Activated effector memory CD4-positive, alpha-beta T cell treated with anti-CD3 and anti-CD28 coated beads, Interleukin-2, amount 50 U/mL, for 16 hours (primary cell): ENCODE measurements around the gene TSHR.
A peak's percentile ranks its signal among the peaks of the same experiment; 100 is the strongest.
"Not testable (repeated sequence)": the region's sequence is repeated elsewhere in the genome, so short reads cannot be mapped to it uniquely, and the experiment has no call there.

Experiments used
- DNase-seq: peaks from one replicate; pipeline ENCODE4 v3.0.0-alpha.2; 2020

The TSHR gene

DNA sequence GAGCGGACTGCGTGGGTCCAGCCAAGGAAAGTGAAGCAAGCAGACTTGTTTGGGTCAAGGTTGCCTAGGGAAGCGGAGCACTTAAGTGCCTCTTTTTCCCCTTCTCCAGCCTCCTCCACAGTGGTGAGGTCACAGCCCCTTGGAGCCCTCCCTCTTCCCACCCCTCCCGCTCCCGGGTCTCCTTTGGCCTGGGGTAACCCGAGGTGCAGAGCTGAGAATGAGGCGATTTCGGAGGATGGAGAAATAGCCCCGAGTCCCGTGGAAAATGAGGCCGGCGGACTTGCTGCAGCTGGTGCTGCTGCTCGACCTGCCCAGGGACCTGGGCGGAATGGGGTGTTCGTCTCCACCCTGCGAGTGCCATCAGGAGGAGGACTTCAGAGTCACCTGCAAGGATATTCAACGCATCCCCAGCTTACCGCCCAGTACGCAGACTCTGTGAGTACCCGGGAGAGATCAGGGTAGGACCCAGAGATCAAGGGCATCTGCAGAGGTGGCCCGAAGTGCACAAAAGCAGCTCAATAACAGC is at the start of gene TSHR:
TSHR (plus strand) TSS at position 206 of the 526 bp plus-strand sequence; CDS start at position 266, 60 bp downstream.
- no peak for DNase-seq

DNA sequence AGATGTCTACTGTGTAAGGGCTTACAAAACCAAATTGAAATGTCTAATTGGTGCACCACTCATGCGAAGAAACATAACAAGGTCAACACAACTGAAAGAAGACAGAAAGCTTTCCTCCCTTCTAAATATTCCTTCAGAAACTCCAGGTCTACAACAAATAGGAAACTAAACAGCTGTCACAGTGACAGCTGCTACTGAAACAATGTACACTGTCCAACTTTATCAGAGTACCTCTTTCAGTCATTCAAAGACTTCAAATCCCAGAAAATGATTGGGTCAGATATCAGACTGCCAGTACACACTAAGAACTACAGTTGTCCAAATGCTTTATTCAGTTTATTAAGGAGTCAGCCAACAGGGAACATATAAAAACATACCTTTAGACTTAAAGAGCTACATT is 49.1 kb upstream of the TSHR start:
- no peak for DNase-seq

DNA sequence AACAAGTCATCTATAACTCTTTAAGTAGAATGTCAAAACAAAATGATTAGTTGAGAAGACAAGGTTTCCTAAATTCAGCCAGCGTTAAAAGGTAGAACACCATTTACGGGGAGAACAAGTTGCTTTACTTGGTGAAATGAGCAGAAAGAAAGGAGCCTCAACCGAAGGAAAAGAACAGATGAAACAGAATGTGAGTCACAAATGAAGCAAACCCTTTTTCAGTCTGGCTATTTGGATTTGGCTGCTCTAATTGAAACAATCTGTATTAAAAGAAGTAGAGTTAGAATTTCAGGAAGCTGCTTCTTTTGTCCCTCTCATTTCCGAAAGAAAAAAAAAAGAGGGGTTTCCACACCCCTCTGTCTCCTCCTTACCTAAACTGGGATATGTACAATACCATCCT is 48.5 kb upstream of the TSHR start:
- no peak for DNase-seq

DNA sequence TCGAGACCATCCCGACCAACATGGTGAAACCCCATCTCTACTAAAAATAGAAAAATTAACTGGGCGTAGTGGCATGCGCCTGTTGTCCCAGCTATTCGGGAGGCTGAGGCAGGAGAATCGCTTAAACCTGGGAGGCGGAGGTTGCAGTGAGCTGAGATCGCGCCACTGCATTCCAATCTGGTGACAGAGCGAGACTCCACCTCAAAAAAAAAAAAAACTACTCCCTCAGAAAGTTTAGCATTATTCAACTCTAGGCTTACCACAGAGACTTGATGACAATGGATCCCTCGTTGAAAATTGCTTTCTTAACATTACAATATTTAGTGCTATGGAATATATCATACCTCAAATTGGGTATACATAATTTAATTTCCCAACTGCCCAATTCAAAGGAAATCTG is 43.4 kb upstream of the TSHR start:
- DNase-seq: not testable (repeated sequence)

DNA sequence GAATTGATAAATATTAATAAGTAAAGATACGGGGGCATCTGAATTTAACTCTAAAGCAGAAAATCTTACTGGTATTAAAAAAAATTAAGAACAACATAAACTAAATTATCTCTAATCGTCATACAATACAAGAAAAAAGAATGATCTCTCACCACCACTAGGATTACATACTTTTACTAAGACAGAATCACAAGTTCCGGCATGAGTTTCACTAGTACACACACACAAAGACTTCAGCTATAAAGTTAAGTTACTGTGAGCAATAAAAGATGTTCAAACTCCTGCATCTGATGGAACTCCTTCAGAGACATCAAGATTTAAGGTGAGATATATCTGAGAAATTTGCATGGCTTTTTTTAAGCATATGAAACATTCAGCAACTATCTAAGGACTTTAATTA is 35.8 kb upstream of the TSHR start:
- DNase-seq: no peak

DNA sequence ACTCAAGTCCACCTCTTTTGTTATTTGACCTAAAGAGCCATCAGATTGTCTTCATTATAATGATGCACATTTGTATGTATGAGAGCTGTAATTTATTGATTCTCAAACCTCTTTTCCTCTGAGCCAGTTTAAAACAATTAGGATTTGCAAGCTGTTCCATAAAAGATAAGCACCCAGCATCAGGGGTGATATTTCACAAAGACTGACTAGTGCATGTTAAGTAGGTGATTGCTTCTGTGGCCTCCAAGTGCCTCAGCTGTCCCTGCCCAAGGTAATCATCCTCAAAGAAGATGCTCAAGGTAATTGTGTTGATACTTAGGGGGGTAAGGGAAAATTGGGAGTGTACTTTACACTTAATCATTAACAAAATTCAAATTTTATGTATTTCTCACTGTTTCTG is 32.1 kb upstream of the TSHR start:
- no peak for DNase-seq

DNA sequence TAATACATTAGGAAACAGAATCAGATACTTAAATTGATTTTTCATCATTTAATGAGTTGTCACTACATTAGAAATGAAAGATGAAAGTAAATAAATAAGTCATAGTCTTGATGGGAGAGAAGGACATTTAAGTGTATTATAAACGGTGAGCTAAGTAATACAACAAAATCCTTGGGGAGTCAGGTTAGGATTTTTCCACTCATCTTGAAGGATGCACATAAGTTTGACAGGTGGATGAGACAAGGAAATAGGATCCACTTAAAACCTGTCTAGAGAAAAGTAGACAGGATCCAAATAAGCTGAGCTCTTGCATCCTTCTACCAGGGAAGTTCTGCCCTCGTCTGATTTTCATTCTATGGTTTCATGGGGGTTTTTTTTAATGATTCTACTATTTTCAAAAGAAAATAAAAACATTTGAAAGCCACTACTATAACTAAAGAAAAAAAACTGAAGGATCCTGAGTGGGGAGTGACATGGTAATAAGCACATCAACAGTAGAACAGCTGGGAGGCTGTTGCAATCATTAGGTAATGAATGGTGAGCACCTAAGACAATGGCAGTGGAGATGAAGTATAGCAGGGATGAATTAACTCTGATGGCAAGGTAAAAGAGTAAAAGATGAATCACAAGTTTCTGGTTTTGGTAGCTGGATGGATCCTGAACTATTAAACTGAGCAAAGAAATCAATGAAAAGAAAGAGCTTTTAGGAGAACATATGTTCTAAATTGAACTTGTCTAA is 30.9 kb upstream of the TSHR start:
- DNase-seq: no peak

DNA sequence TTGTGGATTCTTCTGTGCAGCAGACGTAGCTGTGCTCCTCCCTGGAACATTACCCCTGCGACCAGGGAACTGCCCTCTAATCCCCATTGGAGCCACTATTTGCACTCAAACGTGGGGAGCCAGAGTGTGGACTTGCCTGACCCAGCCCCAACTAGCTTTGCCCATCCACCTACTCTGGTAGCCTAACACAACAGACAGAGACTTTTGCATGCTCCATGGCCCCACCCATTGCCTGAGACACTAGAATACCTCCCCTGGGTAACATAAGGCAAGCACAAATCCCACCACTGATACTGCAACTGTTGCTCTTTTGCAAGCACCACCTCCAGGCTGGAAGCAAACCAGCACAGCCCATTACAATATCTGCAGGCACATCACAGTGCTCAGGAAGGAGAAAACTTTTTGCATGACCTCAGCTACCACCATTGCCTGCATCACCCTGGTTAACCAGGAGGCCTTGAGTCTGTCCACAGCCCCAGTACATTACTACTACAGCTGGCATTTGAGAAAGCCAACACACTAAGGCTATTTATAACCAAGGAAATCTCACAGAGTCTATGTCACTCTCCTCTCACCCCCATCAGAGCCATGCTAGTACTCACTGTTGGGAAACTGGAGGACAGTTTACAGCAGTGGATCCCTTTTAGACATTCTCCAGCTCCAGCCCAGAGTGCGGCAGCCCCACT is 28.9 kb upstream of the TSHR start:
- DNase-seq: no peak

DNA sequence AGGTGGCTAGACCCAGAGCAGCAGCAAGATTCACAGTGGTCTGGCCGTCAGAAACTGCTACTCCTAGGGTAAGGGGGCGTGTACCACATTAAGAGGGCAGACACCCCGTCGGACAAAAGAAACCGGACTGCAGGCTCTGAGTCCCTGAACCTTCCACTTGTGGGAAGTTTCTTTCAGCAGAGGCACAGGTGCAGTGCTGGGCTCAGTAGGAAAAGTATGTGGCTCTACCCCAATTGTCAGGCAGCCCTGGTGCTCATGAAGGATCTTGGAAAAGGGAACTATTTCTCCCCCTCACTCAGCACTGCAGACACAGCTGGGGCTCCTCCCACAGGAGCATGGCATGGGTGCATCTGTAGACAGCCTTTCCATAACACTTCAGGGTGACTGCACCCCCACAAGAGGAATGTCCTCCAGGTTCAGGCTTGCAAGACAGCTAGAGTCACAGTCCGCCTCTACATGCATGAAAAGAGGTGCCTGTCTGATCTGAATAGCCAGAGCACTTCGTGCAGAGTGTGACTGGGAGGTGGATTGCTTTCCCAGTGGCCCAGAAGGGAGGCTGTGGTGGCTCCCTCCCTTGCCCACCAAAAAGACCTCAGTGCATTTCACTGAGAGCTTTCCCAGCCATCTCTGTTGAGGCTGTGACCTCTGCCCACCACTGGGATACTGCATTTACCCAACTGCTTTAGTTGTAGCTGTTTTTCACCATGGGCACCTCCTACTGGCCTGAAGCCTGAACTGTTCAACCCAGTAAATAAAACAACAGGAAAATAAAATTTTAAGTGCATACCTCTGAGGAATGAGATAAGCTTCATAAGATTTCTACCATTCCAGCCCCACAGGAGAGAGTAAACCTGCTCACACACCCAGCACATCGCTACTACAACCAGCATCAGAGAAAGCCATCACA is 28.1 kb upstream of the TSHR start:
- no peak for DNase-seq

DNA sequence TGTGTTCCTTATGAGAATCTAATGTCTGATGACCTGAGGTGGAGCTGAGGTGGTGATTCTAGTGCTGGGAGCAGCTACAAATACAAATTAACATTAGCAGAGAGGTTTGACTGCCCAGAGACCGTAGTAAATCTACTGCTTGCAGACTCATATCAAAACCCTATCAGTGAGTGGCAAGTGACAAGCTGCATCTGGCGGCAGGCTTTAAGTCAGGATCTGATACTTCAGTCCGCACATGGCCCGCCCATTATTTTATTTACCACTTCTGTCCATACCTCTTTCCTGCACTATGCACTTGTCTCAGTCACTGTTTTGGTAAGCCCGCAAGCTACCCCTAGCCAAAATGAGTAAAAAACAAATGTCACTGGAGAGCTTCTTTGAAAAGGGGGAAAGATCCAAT is 25.3 kb upstream of the TSHR start:
- DNase-seq: no peak

DNA sequence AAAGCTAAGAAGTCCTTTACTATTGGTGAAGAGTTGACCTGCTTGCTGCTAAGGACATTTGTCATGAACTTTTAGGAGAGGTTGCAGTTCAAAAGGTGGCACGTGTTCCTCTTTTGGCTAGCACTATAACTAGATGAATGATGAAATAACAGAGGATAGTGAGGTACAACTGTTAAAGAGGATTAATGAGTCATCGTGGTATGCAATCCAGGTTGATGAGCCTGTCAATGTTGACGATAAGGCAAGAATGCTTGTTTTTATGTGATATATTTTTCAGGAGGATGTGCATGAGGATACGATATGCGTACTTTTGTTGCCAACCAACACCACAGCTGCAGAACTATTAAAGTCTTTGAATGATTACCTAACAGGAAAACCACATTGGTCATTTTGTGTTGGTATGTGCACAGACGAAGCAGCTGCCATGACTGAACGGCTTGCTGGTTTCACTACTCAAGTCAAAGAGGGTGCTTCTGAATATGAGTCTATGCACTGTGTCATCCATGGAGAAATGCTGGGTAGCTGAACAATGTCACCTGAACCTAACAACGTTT is 24.5 kb upstream of the TSHR start:
- peak; percentile 80 for DNase-seq

DNA sequence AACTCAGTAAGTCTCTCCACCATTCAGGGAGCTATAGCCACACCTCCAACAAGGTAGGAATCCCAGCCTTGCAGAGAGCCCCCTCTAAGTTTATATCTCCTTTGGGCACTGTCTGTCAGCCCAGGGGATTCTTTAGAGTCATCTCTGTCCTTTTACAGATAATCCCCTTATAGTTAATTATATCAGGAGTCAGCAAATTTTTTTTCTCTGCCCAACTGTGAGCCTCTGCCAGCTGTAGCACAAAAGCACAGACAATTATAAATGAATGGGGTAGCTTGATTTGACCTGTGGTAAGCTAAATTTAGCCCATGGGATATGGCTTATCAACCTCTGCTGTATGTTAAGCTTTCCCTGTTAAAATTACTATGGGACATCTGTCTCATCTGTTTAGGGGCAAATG is 22.1 kb upstream of the TSHR start:
- no peak for DNase-seq

DNA sequence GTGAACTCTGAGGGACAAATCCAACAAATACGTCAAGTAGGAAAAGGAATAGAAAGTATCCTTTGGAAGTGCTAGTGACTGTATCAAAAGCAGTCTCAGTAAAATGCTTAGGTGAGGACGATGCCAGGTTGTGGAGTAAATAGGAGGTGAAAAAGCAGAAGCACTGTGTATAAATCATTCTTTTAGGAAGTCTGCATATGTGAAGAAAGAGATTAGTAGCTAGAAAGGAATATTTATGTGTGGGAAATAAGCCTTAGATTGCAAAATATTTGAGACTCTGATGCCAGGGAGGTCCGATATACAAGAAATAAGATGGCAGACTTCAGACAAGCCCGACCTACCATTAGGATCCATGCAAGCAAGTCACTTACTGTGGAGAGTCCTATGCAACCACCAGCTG is 21.7 kb upstream of the TSHR start:
- DNase-seq: no peak

DNA sequence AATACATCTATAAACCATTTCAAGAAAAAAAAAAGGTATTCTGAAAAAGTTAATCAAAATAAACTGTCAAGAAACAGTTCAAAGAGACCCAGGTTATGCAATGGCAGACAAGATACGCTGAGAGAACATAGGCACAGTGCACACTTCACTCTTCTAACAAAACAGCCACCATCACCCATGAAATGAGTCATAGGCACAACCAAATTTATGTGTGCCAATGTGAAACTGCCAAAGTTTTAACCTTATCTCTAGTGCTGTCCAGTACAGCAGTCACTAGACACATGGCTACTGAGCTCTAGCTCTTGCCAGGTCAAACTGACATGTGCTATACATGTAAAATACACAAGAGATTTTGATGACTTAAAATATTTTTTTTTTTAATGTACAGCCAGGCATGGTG is 15.3 kb upstream of the TSHR start:
- no peak for DNase-seq

DNA sequence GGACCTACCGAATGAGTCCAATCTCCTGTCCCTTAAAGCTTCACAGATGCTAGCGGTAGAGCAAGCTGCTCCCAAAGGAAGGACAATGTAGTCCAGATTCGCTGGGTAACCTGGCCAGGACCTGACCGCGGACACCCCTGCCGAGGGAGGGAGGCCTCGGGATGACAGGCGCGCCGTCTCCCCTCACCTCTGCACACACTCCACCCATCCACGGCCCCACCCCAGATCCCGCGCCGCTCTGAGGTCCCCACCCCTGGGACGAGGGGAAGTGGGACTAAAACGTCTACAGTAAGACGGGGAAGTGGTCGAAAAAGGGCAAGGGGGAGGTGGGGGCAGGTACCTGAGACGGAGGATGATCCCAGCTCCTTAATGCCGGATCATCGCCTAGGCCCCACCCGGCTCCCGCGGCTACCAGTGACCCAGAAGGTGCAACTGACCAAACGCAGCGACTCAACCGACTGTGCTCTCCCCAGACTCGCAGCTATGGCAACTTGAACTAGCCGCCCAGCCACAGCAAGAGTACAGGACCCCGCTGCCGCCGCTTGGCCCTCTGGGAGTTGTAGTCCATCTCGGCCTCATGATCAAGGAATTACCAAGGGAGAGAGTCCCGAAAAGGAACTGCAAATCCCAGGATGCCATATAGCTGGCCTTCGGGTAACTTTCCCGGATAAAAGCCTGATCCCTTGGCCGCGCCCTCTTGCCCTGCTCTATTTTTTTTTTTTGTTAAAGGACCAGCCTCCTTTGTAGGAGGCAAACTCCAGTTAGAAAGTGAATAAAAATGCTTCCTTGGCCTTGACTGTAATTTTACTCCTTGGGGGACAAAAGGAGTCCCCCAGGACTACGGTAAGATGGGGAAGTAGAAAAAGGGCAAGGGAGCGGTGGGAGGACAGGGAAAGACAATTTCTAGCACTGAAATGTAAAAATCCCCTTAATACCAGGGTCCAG is 13.9 kb upstream of the TSHR start, which contains the start of gene CEP128:
CEP128 (minus strand) TSS at position 498 of the 945 bp plus-strand sequence.
- peak; percentile 95 for DNase-seq

DNA sequence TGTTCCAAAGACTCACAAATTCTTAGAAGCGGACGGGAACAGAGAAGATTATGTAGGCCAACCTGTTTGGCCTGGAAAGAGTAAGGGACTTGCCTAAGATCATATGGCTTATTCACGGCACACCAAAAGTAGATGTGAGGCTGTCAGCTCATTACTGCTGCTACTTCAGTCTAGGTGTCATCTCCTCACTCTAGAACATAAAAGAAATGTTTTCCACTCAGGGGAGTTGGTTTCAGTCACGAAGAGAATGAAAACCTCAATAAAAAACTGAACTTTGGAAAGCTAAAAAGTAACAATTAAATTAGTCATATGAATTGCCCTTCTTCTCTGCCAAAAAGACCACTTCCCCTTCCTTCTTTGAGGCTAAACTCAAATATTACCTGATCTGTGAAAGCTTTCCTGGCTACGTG is 13.2 kb upstream of the TSHR start:
- no peak for DNase-seq

DNA sequence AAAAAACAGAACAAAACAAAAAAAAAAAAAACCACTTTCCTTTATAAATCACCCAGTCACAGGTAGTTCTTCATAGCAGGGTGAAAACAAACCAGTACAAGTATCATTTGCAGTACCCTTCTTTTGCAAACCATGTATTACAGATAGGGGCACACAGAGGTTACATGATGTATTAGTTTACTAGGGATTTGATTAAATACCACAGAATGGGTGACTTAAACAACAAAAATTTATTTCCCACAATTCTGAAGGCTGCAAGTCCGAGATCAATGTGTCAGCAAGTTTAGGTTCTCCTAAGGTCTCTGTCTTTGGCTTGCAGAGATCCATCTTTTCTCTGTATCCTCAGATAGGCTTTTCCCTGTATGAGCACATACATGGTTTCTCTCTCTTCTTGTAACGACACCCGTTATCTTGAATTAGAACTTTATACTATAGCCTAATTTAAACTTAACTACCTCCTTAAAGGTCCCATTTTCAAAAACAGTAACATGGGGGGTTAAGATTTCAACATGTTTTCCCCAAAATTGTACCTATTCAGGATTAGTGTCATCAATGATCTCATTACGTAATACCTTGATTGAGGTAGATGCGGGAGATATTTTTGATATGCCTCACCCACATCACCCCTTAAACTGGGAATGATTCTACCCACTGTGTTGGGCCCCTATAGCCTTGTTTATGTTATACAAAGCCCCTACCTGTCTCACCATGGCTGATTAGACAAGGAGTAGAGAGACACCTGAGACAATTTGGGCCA is 10.4 kb upstream of the TSHR start:
- no peak for DNase-seq

DNA sequence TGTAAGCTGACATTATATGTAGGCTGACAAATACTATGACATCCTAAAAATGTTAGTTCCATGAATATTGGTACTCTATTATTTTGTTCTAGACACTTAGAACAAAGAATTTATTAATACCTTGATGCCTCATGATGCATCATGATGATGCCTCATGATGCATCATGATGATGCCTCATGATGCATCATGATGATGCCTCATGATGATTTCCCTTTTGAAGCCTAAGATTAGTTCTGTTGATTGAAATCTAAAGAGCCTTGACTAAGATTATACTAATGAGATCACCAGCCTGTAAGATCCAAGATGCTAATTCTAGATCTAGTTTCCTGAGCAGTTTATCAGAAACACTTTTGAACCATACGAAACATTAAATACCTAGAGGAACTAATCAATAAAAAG is 9.2 kb upstream of the TSHR start:
- no peak for DNase-seq

DNA sequence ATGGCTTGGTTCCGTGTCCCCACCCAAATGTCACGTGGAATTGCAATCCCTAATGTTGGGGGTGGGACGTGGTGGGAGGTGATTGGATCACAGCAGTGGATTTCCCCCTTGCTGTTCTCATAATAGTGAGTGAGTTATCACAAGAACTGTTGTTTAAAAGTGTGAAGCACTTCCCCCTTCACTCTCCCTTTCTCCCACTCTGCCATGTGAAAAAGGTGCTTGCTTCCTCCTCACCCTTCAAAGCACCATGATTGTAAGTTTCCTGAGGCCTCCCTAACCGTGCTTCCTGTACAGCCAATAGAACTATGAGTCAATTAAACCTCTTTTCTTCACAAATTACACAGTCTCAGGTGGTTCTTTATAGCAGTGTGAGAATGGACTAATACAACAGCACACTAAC is 8.6 kb upstream of the TSHR start:
- DNase-seq: no peak

DNA sequence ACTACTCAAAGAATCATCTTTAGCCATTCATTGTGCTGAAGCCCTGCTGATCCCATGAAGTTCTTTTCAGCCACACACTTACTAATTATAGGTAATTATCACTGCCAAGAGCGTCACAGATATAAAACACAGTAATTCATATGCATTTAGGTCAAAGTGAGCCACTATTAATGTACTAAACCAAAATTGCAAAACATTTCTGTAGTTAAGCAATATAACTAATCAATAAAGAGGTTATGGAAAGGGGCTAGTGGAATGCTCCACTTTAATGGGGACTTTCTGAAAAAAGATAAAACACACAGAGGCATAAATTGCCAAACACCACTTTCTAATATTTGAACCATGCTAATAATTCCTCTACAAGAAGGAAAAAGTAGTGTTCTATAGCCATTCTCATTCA is 7.1 kb upstream of the TSHR start:
- no peak for DNase-seq

DNA sequence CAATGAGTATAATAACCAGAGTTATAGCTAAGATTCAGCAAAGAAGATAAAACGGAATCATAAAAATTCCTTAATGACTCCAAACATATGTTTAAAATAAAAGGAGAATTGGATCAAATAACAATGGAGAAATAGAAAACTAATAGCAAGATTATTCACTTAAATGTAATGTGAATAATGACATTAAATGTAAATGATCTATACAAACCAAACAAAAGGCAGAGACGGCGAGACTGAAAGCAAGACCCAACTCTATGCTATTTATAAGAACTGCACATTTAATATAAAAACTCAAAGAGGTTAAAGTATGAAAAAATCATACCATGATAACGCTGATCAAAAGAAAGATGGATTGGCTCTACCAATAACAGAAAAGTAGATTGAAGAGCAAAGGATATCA is 3.9 kb upstream of the TSHR start:
- no peak for DNase-seq
